Eye (tissue), 1 donor: ENCODE data around the gene ZC3H12D.
"Not testable (repeated sequence)": the region's sequence is repeated elsewhere in the genome, so short reads cannot be mapped to it uniquely, and the experiment has no call there.

ENCODE experiments used
- DNase-seq: peaks from one replicate; pipeline ENCODE4 v3.0.0-alpha.2; 2015

Gene ZC3H12D

GRCh38 chr6:149484733-149485700, at the start of gene ZC3H12D:
Gene ZC3H12D, minus strand, starts transcription at chr6:149485014. Its CDS starts 10,471 bp downstream, at chr6:149474543.
- no peak for DNase-seq

GRCh38 chr6:149529650-149530049, 44.8 kb upstream of the ZC3H12D start:
- DNase-seq: no peak

GRCh38 chr6:149515494-149515893, 30.7 kb upstream of the ZC3H12D start:
- no peak for DNase-seq

GRCh38 chr6:149513915-149514314, 29.1 kb upstream of the ZC3H12D start:
- no peak for DNase-seq

GRCh38 chr6:149510793-149511512, 26.1 kb upstream of the ZC3H12D start:
- DNase-seq: no peak

DNA sequence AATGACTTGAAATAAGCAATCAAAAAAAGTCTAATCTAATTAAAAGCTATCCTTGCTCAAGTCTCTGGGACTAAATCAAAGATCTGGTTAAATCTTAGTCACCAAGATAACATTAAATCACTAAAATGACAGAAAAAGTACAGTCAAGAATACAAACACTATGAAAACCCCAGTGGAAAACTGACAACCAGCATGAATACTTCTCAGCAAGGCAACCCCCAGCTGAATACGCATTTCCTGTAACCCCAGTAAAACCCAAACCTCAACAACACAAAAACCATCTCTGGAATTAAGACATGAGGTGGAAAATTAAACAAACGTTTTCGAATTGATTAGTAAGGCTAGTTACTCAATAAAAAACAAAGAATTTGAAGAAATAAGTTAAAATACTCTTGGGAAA, 23.7 kb upstream of the ZC3H12D start:
- no peak for DNase-seq

DNA sequence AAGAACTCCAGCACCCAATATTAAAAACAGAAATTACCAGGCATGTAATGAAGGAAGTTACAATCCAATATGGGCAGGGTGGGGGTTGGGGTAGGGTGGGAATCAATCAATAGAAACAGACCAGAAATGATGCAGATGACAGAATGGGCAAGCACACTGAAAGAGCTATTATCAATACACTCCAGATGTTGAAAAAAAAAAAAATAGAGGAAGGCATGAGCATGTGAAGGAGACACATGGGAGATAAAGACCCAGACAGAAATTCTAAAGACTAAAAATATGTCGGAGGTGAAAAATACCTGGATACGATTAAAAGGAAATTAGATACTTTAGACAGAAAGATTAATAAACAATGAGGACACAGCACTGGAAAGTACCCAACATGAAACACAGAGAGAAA, 19.1 kb upstream of the ZC3H12D start:
- DNase-seq: no peak

DNA sequence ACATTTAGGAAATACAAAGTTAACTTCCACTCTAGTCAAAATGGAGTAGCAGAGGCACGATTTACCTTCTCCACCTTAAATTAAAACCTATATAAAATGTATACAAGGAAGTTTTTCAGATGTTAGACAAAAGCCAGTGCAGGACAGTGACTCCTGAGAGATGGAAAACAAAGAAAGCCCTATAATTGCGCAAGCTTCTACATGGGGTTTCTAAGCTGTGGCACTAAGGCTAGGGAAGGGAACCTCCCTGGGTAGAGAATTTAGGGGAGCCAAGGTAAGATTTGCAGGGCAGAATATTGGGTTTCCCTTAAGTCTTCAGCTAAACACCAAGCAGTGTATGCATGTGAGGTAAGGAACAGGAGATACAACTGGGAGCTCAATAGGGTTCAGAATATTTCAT, 18.5 kb upstream of the ZC3H12D start:
- DNase-seq: no peak

- DNase-seq: no peak
Measured at GRCh38 chr6:149501768-149502167, 17.0 kb upstream of the ZC3H12D start.

- DNase-seq: no peak
Measured at GRCh38 chr6:149501201-149501600, 16.4 kb upstream of the ZC3H12D start.

DNA sequence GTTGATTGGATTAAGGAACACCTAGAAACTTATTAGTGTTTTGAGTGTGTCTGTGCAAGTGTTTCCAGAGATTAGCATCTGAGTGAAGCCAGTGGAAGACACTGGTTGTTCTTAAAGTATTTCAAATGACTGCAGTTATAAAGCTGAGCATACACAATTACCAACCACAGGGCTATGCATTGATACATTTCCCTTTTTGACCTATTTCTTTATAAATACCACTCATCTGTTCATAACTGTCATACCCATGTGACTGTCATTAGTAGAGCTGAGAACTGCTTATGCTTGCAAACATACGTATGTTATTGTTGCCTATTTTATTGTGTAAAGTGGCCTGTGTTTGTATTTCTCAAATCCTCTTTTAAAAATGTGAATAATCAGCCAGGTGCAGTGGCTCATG, 15.3 kb upstream of the ZC3H12D start:
- DNase-seq: no peak

DNA sequence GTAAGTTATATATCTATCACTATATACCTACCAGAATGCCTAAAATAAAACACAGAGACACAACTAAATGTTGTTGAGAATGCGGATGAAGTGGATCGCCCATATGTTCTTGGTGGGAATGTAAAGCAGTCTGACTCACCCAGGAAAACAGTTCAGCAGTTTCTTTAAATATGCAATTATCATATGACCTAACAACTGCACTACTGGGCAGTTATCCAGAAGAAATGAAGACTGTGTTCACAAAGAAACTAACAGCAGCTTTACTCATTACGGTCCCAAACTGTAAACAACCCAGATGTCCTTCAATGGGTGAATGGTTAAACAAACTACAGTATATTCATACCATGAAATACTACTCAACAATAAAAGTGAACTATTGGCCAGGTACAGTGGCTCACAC, 14.3 kb upstream of the ZC3H12D start:
- no peak for DNase-seq

- no peak for DNase-seq
Measured at GRCh38 chr6:149497365-149497764, 12.6 kb upstream of the ZC3H12D start.

DNA sequence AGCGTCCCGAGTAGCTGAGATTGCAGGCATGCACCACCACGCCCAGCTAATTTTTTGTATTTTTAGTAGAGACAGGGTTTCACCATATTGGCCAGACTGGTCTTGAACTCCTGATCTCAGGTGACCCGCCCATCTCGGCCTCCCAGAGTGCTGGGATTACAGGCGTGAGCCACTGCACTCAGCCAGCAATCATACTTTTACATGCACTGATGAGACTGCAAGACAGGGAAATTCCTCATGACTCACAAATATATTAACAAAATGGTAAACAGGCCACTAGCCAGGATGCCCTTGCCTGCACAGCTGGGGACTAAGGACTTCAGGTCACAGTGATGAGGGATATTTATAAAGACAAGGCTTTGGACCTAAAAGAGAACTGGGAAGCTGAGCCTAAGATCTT, 11.8 kb upstream of the ZC3H12D start:
- DNase-seq: not testable (repeated sequence)

- not testable (repeated sequence) for DNase-seq
Measured at GRCh38 chr6:149495349-149496016, 10.7 kb upstream of the ZC3H12D start.

DNA sequence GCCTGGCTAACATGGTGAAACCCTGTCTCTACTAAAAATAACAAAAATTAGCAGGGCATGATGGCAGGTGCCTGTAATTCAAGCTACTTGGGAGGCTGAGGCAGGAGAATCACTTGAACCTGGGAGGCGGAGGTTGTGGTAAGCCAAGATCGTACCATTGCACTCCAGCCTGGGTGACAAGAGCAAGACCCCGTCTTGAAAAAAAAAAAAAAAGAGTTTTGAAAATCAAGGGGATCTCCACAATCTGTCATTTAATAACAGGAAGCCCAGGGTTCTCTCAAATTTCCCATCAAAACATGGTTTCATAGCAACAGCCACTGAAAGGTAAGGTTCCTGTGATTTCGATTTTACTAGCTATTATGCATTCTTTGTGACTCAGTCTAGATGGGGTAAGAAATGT, 10.0 kb upstream of the ZC3H12D start:
- not testable (repeated sequence) for DNase-seq

DNA sequence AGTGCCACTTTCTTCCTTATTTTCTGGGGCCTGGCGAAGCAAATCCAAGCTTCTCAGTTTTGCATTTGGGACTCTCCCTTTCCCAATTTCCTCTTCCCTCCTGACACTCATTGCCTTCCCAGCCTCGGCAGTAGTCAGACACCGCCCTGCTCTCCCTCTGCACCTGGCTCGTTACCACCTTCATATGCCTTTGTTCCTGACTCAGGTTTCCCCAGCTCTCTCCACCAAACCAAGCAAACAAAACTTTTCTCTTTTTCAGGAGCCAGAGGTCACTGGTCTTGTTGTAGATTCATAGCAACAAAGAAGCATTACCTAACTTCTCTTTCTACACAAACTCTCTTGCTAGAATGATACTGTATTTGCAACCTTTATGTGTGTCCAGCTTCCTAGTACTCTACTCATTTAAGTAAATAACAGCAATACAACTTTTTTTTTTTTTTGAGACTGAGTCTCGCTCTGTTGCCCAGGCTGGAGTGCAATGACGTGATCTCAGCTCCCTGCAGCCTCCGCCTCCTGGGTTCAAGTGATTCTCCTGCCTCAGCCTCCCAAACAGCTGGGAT, 9.0 kb upstream of the ZC3H12D start:
- no peak for DNase-seq

- no peak for DNase-seq
Measured at GRCh38 chr6:149492798-149493343, 8.1 kb upstream of the ZC3H12D start.

- no peak for DNase-seq
Measured at GRCh38 chr6:149489967-149490366, 5.2 kb upstream of the ZC3H12D start.

DNA sequence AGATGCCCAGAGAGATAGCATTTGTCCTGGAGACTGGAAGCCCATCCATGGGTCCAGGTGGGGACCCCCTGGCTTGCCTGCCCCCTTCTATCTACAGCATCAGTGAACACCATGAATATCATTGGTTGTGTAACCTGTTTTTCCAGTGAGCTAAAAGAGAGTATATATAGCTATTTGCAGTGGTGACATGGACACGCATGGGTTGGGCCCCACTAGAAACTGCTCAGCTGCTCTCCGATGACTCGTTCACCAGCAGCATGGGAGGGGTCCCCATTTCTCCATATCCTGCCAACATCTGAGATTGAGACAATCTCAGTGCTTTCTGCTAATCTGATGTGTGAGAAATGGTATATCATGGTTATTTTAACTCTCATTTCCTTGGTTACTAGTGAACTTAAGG, 4.0 kb upstream of the ZC3H12D start:
- DNase-seq: no peak

DNA sequence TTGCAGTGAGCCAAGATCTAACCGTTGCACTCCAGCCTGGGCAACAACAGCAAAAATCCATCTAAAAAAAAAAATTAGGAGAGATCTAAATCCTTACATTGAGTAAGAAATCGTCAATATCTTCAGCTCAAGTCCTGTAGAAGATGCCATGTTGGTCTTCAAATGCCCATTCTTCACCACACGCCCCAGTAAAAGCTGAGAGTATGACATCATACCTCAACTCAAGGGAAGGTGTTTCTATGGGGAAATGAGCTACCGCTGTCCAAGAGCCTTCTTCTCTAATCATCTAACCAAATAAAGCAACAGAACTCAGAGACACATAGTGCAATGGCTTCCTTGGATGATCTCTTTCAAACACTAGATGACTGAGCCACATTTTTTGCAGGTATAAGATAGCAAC, 2.5 kb upstream of the ZC3H12D start:
- no peak for DNase-seq

GRCh38 chr6:149483849-149484655, 762 bp downstream of the ZC3H12D start:
- no peak for DNase-seq
